H1 (cell line): ENCODE results near the gene CCDC83. TPM values are rescaled to one million over a fixed set of nuclear protein-coding genes. Genes with fewer than 3 reads are reported as not detected.

Experiments
- CTCF ChIA-PET: fragments of 300-600 bp; sonication (Branson Sonifier 250); formaldehyde crosslinking; loops from one replicate; lab custom pipeline; 2021; ENCODE audit not compliant: partially characterized antibody; lab: Charles Lee
- POLR2A ChIA-PET: fragments of 300-600 bp; sonication (Branson Sonifier 250); formaldehyde crosslinking; loops from one replicate; lab custom pipeline; 2021; ENCODE audit warnings: inconsistent platforms; ENCODE audit not compliant: partially characterized antibody; lab: Charles Lee
- DNase-seq, 2 experiments: peaks; one replicate each; pipeline versions ENCODE4 v3.0.0 to v3.0.0-alpha.2; 2010 to 2022; ENCODE audit warnings: low spot score in 2 of 2, low read depth in 1 of 2, mixed read lengths in 1 of 2
- FAIRE-seq: peaks from 2 replicates; lab custom pipeline; 2011; peaks lifted over from hg19 to GRCh38; lab: Jason Lieb, UNC
- H2AFZ ChIP-seq: 2 replicates; pipeline ENCODE4 v1.8.1; 2012; ENCODE audit warnings: low read length, inconsistent platforms
- H2AK5ac ChIP-seq: 2 replicates; pipeline ENCODE4 v1.6.1; 2013; ENCODE audit warnings: low read depth, low read length
- H2BK120ac ChIP-seq: replicated peaks from 2 replicates; pipeline ENCODE3; 2013; ENCODE audit warnings: low read depth, low read length, inconsistent platforms
- H2BK12ac ChIP-seq: 2 replicates; pipeline ENCODE4 v1.6.1; 2013; ENCODE audit warnings: low read depth, low read length
- H2BK15ac ChIP-seq: 2 replicates; pipeline ENCODE4 v1.6.1; 2013; ENCODE audit warnings: low read length
- H2BK20ac ChIP-seq: 2 replicates; pipeline ENCODE4 v1.6.1; 2013; ENCODE audit warnings: low read length
- H2BK5ac ChIP-seq: 2 replicates; pipeline ENCODE4 v1.6.1; 2013; ENCODE audit warnings: low read depth, low read length
- H3K14ac ChIP-seq: 2 replicates; pipeline ENCODE4 v1.6.1; 2013; ENCODE audit warnings: inconsistent platforms; ENCODE audit not compliant: insufficient read length
- H3K18ac ChIP-seq: 2 replicates; pipeline ENCODE4 v1.6.1; 2013; ENCODE audit warnings: low read length; ENCODE audit errors: extremely low read depth
- H3K23ac ChIP-seq: 2 replicates; pipeline ENCODE4 v1.6.1; 2013; ENCODE audit warnings: inconsistent platforms; ENCODE audit not compliant: insufficient read length
- H3K23me2 ChIP-seq: 2 replicates; pipeline ENCODE4 v1.6.1; 2013; ENCODE audit warnings: low read depth, low read length
- H3K27ac ChIP-seq: 2 replicates; pipeline ENCODE4 v1.6.1; 2011; ENCODE audit warnings: low read depth, low read length, inconsistent platforms
- H3K27me3 ChIP-seq, 4 experiments: replicated peaks in 1 of 4; 1 replicate in 1 of 4; 2 replicates in 3 of 4; pipeline versions ENCODE4 v1.6.1 to v1.8.1; 2011 to 2013; ENCODE audit warnings: low read length in 3 of 4, mild to moderate bottlenecking in 3 of 4, inconsistent platforms in 2 of 4, mixed read lengths in 2 of 4, moderate library complexity in 1 of 4; ENCODE audit not compliant: control insufficient read depth in 3 of 4, insufficient read depth in 3 of 4; ENCODE audit errors: extremely low read depth in 1 of 4
- H3K36me3 ChIP-seq, 4 experiments: 2 replicates each; pipeline versions ENCODE4 v1.6.1 to v1.8.1; 2011 to 2013; ENCODE audit warnings: mild to moderate bottlenecking in 4 of 4, low read length in 3 of 4, moderate library complexity in 2 of 4, control low read depth in 1 of 4, inconsistent platforms in 1 of 4; ENCODE audit not compliant: insufficient read depth in 4 of 4, control insufficient read depth in 2 of 4
- H3K4ac ChIP-seq: replicated peaks from 2 replicates; pipeline ENCODE3; 2013; ENCODE audit warnings: low read length, low read depth, mixed read lengths, inconsistent platforms; ENCODE audit not compliant: insufficient read length
- H3K4me1 ChIP-seq, 4 experiments: replicated peaks in 1 of 4; 1 replicate in 1 of 4; 2 replicates in 3 of 4; pipeline versions ENCODE4 v1.6.1 to v1.8.1; 2011 to 2013; ENCODE audit warnings: low read length in 3 of 4, inconsistent platforms in 2 of 4, mixed read lengths in 1 of 4; ENCODE audit not compliant: insufficient read depth in 4 of 4, control insufficient read depth in 3 of 4
- H3K4me2 ChIP-seq, 2 experiments: 2 replicates each; pipeline versions ENCODE4 v1.6.1 to v1.8.1; 2011 to 2013; ENCODE audit warnings: low read depth in 2 of 2, low read length in 2 of 2, control low read depth in 1 of 2, inconsistent platforms in 1 of 2, mild to moderate bottlenecking in 1 of 2; ENCODE audit not compliant: insufficient read depth in 1 of 2
- H3K4me3 ChIP-seq, 4 experiments: fragments of 200-600, 300-600 bp in 1 of 4; sonication (generic), shearing (Covaris generic), sonication (Bioruptor Twin) in 1 of 4; 2 replicates each; pipeline versions ENCODE4 v1.5.1 to v1.8.1; 2011 to 2016; ENCODE audit warnings: low read length in 4 of 4, low read depth in 3 of 4, control low read depth in 2 of 4, inconsistent platforms in 2 of 4, mild to moderate bottlenecking in 2 of 4, mixed read lengths in 1 of 4, moderate library complexity in 1 of 4; ENCODE audit not compliant: insufficient read depth in 2 of 4; ENCODE audit errors: extremely low read depth in 1 of 4
- H3K56ac ChIP-seq: replicated peaks from 2 replicates; pipeline ENCODE3; 2013; ENCODE audit warnings: low read depth, mild to moderate bottlenecking, mixed read lengths, low read length, inconsistent platforms; ENCODE audit not compliant: insufficient read length
- H3K79me1 ChIP-seq: 2 replicates; pipeline ENCODE4 v1.6.1; 2013; ENCODE audit warnings: low read depth, low read length, control low read depth
- H3K79me2 ChIP-seq, 2 experiments: 2 replicates each; pipeline versions ENCODE4 v1.6.1 to v1.8.1; 2012 to 2013; ENCODE audit warnings: low read length in 2 of 2, mild to moderate bottlenecking in 2 of 2, inconsistent platforms in 1 of 2; ENCODE audit not compliant: insufficient read depth in 2 of 2, control insufficient read depth in 1 of 2
- H3K9ac ChIP-seq, 4 experiments: replicated peaks in 1 of 4; 1 replicate in 1 of 4; 2 replicates in 3 of 4; pipeline versions ENCODE4 v1.6.1 to v1.8.1; 2011 to 2013; ENCODE audit warnings: low read depth in 3 of 4, low read length in 3 of 4, control low read depth in 2 of 4, mild to moderate bottlenecking in 2 of 4, moderate library complexity in 2 of 4, inconsistent platforms in 1 of 4; ENCODE audit errors: extremely low read depth in 1 of 4
- H3K9me3 ChIP-seq, 2 experiments: 2 replicates each; pipeline versions ENCODE4 v1.6.1 to v1.8.1; 2012 to 2013; ENCODE audit warnings: mild to moderate bottlenecking in 2 of 2, moderate library complexity in 2 of 2, control low read depth in 1 of 2, inconsistent platforms in 1 of 2, low read depth in 1 of 2, low read length in 1 of 2, mixed read lengths in 1 of 2; ENCODE audit not compliant: insufficient read depth in 2 of 2
- H4K20me1 ChIP-seq, 2 experiments: replicated peaks in 1 of 2; 2 replicates each; pipeline versions ENCODE3 to v1.8.1; 2011 to 2013; ENCODE audit warnings: inconsistent platforms in 2 of 2, low read length in 2 of 2, mild to moderate bottlenecking in 1 of 2; ENCODE audit not compliant: insufficient read depth in 2 of 2, control insufficient read depth in 1 of 2
- H4K5ac ChIP-seq: 2 replicates; pipeline ENCODE4 v1.6.1; 2013; ENCODE audit warnings: low read length, low read depth, mixed read lengths, inconsistent platforms; ENCODE audit not compliant: insufficient read length
- H4K8ac ChIP-seq: 2 replicates; pipeline ENCODE4 v1.8.0; 2013; ENCODE audit warnings: mild to moderate bottlenecking, moderate library complexity, low read length, inconsistent platforms; ENCODE audit not compliant: insufficient read depth; ENCODE audit errors: extremely low read depth
- H4K91ac ChIP-seq: replicated peaks from 2 replicates; pipeline ENCODE3; 2013; ENCODE audit warnings: low read length, mixed read lengths, inconsistent platforms; ENCODE audit not compliant: insufficient read length
- EGR1 ChIP-seq: IDR thresholded peaks from 2 replicates; pipeline ENCODE4 v1.6.1; 2011; ENCODE audit warnings: low read depth, low read length, borderline replicate concordance
- PHF8 ChIP-seq: fragments of 200-600 bp; sonication (generic); conservative IDR thresholded peaks from 2 replicates; pipeline ENCODE4 v1.7.1; 2012; ENCODE audit warnings: low read depth, mild to moderate bottlenecking, inconsistent platforms, low read length, moderate library complexity
- polyA plus RNA-seq, 7 experiments: library from polyadenylated mRNA; depleted of rRNA in 3 of 7; stranded (reverse) in 5 of 7; unstranded in 2 of 7; fragments of >200 nt in 5 of 7; fragments of 200-250 nt in 2 of 7; gene quantifications; 1 replicate in 5 of 7; 2 replicates in 1 of 7; 4 replicates in 1 of 7; pipeline versions ENCODE4 v1.2.1 to v1.2.3, GENCODE V29; 2011 to 2013; ENCODE audit warnings: missing spikeins in 2 of 7, mixed read lengths in 2 of 7
- total RNA-seq: library from RNA; stranded (reverse); fragmentation: NEBNext Ultra II Directional; extraction: Animal tissue kit (Norgen Biotek cat#: 25700); gene quantifications from 2 replicates; pipeline ENCODE4 v1.2.1, GENCODE V29; 2021

Gene CCDC83
- total and polyA plus RNA-seq, 2 of the 8 experiments (the other 6 are each of a cell fraction or from before 2014, with no cell fraction given) = not detected

DNA sequence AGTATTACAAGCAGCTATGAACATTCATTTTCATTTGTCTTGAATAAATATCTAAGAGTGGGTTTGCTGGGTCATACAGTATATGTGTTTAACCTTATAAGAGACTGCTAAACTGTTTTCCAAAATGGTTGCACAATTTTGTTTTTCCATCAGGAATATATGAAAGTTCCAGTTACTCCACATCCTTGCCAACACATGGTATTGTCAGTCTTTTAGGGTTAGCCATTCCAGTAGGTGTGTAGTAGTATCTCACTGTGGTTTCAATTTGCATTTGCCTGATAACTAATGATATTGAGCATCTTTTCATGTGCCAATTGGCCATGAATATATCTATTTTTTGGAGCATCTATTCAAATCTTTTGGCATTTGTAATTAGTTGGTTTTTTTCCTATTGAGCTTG, 7.7 kb upstream of the CCDC83 start:
- H3K27me3 ChIP-seq = peaks cover 0 to 1% (median 0%) of the 10 kb centered on the region in 4 experiments; a peak in 1 of 7 replicates
- H4K20me1 ChIP-seq = no peaks in the 10 kb centered on the region
- no peak overlapping the region for H4K91ac ChIP-seq
- no peaks in the 10 kb centered on the region for H3K23me2 ChIP-seq
- H2BK20ac ChIP-seq = no peak overlapping the region
- FAIRE-seq = no peak
- no peak overlapping the region for H3K4me3 ChIP-seq
- no peak overlapping the region for H3K27ac ChIP-seq
- H3K14ac ChIP-seq = no peak overlapping the region
- no peak overlapping the region for H2AFZ ChIP-seq
- TF ChIP-seq PHF8 = no peak
- TF ChIP-seq EGR1 = no peak
- TF ChIP-seq, all 59 proteins: peak for 0
- no peaks in the 10 kb centered on the region for H3K79me2 ChIP-seq
- H3K36me3 ChIP-seq = peaks cover 0 to 7% (median 0%) of the 10 kb centered on the region in 4 experiments; a peak in 2 of 8 replicates
- no peak overlapping the region for H2BK12ac ChIP-seq
- H2BK120ac ChIP-seq = no peak overlapping the region
- POLR2A ChIA-PET = no interaction called here
- no peaks in the 10 kb centered on the region for H3K79me1 ChIP-seq
- DNase-seq = no peak
- H2BK15ac ChIP-seq = no peak overlapping the region
- H3K9me3 ChIP-seq = peaks cover 6 to 11% of the 10 kb centered on the region in 2 experiments; a peak in 3 of 4 replicates
- no peak overlapping the region for H3K18ac ChIP-seq
- H3K4me2 ChIP-seq = no peak overlapping the region
- no peaks in the 10 kb centered on the region for H3K4me1 ChIP-seq
- no peak overlapping the region for H4K5ac ChIP-seq
- no peak overlapping the region for H3K4ac ChIP-seq
- no peak overlapping the region for H2AK5ac ChIP-seq
- H3K56ac ChIP-seq = no peak overlapping the region
- CTCF ChIA-PET = interaction anchor here (2.7 kb wide), 1 partner anchor 22 kb away, joined by 10 read pairs; no protein-coding TSS in a partner anchor
- H3K23ac ChIP-seq = no peak overlapping the region
- H3K9ac ChIP-seq = no peak overlapping the region
- H4K8ac ChIP-seq = no peak overlapping the region
- H2BK5ac ChIP-seq = no peak overlapping the region
